Osteoblast (primary cell): Measurements from ENCODE around the gene STRN. TPM values are rescaled to one million over a fixed set of nuclear protein-coding genes. Genes with fewer than 3 reads are reported as not detected.

Experiments used
- DNase-seq: peaks from one replicate; pipeline ENCODE4 v3.0.0; 2011; ENCODE audit warnings: low spot score, mixed read lengths; ENCODE audit not compliant: insufficient read length; ENCODE audit errors: missing footprints
- H2AFZ ChIP-seq: 2 replicates; pipeline ENCODE4 v1.6.0; 2011; ENCODE audit warnings: mild to moderate bottlenecking, low read length
- H3K27ac ChIP-seq: 2 replicates; pipeline ENCODE4 v1.5.1; 2011; ENCODE audit warnings: mild to moderate bottlenecking, low read depth, low read length, moderate library complexity
- H3K27me3 ChIP-seq: 2 replicates; pipeline ENCODE4 v1.6.0; 2012; ENCODE audit warnings: mild to moderate bottlenecking, control low read depth, inconsistent platforms, low read length, moderate library complexity; ENCODE audit not compliant: insufficient read depth
- H3K36me3 ChIP-seq: 2 replicates; pipeline ENCODE4 v1.5.1; 2011; ENCODE audit warnings: mild to moderate bottlenecking, low read length, control low read depth, moderate library complexity; ENCODE audit not compliant: insufficient read depth
- H3K4me1 ChIP-seq: 2 replicates; pipeline ENCODE4 v1.5.1; 2011; ENCODE audit warnings: mild to moderate bottlenecking, low read length, control low read depth, moderate library complexity; ENCODE audit not compliant: insufficient read depth
- H3K4me2 ChIP-seq: 2 replicates; pipeline ENCODE4 v1.6.0; 2011; ENCODE audit warnings: mild to moderate bottlenecking, low read length; ENCODE audit not compliant: insufficient read depth
- H3K4me3 ChIP-seq: fragments of 200-600 bp; sonication (generic); 3 replicates; pipeline ENCODE4 v1.5.1; 2012; ENCODE audit warnings: mild to moderate bottlenecking, low read length, inconsistent platforms; ENCODE audit not compliant: insufficient read depth
- H3K79me2 ChIP-seq: 2 replicates; pipeline ENCODE4 v1.6.0; 2012; ENCODE audit warnings: mild to moderate bottlenecking, low read length, control low read depth, inconsistent platforms; ENCODE audit not compliant: insufficient read depth
- H3K9me3 ChIP-seq: 2 replicates; pipeline ENCODE4 v1.5.1; 2011; ENCODE audit warnings: low read depth, low read length, control low read depth
- H4K20me1 ChIP-seq: 2 replicates; pipeline ENCODE4 v1.6.0; 2012; ENCODE audit warnings: mild to moderate bottlenecking, low read length, control low read depth; ENCODE audit not compliant: insufficient read depth
- total RNA-seq: library from RNA; depleted of rRNA; stranded (reverse); fragments of >200 nt; gene quantifications from 2 replicates; pipeline ENCODE4 v1.2.3, GENCODE V29; 2012
- TF ChIP-seq, protein P1 (sequence below): IDR thresholded peaks from 2 replicates; pipeline ENCODE4 v1.5.1; 2011; ENCODE audit warnings: mild to moderate bottlenecking, low read depth, low read length, moderate library complexity; ENCODE audit errors: extremely low read depth

Gene STRN
- total RNA-seq, 1 donor, result 21.4 TPM

DNA sequence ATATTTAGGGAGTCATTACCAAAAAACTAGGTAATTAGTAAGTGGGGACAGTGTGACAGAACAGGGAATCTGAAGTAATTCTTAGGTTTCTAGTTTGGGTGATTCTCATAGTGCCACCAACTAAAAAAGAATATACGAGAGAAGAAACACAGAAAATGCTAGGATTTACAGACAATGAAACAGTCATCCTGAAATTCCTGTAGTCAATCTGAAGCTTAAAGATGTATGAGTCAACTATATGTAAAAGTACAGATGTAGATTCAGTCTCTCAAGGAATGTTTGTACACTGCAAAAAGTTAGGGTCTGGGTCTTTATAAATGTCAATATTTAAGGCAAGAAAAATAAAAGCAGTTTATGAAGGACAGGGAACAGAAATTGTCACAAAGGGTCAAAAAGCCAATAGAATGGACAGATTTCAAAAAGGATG is 107.0 kb downstream of the STRN start:
- TF ChIP-seq, protein P1, sequence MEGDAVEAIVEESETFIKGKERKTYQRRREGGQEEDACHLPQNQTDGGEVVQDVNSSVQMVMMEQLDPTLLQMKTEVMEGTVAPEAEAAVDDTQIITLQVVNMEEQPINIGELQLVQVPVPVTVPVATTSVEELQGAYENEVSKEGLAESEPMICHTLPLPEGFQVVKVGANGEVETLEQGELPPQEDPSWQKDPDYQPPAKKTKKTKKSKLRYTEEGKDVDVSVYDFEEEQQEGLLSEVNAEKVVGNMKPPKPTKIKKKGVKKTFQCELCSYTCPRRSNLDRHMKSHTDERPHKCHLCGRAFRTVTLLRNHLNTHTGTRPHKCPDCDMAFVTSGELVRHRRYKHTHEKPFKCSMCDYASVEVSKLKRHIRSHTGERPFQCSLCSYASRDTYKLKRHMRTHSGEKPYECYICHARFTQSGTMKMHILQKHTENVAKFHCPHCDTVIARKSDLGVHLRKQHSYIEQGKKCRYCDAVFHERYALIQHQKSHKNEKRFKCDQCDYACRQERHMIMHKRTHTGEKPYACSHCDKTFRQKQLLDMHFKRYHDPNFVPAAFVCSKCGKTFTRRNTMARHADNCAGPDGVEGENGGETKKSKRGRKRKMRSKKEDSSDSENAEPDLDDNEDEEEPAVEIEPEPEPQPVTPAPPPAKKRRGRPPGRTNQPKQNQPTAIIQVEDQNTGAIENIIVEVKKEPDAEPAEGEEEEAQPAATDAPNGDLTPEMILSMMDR, result no peak
- no peaks in the 10 kb centered on the region for H3K27me3 ChIP-seq

DNA sequence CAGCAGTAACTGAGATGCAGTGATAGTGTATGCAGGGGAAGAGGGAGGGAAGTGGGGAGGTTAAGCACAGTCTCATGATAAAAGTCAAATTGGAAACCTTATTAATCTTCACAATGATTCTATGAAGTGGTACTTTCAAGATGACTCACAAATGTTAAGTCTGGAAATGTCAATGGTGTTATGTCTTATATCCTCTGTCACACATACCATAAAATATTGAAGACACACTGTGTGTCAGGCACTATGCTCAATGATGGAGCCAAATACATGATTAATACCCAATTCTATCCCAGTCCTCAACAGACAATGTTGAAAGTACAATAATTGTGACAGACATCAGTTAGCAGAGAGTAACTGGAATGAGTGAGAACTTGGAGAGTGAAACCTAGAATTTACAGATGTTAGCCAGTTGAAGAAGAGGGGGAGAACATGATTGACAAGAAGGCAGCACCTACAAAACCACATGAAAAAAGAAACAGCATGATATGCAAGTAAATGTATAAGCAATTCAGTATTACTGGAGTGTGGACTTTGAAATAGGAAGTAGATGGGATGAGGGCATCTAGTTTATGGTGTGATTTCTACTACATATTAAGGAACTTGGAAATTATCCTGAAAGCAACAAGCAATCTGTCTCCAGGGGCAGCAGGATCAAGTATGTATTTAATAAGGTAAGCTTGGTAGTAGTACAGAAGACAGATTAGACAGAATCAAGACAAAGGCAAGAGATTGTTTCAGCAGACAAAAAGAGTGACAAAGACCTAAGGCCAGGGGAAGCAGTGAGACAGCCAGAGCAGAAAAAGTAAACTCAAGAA is 107.6 kb downstream of the STRN start:
- H3K4me2 ChIP-seq, result no peak overlapping the region
- H3K4me1 ChIP-seq, result no peaks in the 10 kb centered on the region
- no peaks in the 10 kb centered on the region for H3K79me2 ChIP-seq
- TF ChIP-seq, protein P1, result no peak
- no peaks in the 10 kb centered on the region for H4K20me1 ChIP-seq
- peaks cover 14% of the 10 kb centered on the region for H3K36me3 ChIP-seq
- no peak overlapping the region for H2AFZ ChIP-seq
- H3K27ac ChIP-seq, result no peak overlapping the region
- no peak for DNase-seq
- no peak overlapping the region for H3K4me3 ChIP-seq
- no peaks in the 10 kb centered on the region for H3K9me3 ChIP-seq
- no peaks in the 10 kb centered on the region for H3K27me3 ChIP-seq

More for the DNA sequence above, 107.0 kb downstream of the STRN start:
- Histone ChIP-seq H2AFZ (no peak overlapping the region), H4K20me1 (no peaks in the 10 kb centered on the region), H3K4me1 (no peaks in the 10 kb centered on the region), H3K4me2 (no peak overlapping the region), H3K79me2 (no peaks in the 10 kb centered on the region), H3K9me3 (no peaks in the 10 kb centered on the region), H3K4me3 (no peak overlapping the region), H3K27ac (no peak overlapping the region), H3K36me3 (peaks cover 14% of the 10 kb centered on the region)
- peak; percentile 73 for DNase-seq

DNA sequence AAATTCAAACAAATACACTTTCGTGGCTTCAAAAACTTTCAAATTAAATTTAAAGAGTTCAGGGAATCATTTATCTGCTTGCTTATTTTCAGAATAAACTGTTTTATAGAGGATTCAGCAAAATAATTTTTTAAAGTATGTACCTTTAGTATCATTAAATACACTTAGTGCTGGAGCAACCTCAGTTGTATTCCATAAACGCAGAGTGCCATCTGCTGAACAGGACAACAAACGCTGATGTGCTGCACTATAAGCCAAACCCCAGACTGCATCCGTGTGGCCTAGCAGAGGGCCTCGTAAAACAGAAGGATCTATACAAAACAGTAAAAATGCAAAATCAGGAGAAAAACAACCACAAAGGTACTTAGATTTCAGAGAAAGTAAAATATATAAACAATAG is 108.6 kb downstream of the STRN start:
- H2AFZ ChIP-seq, result no peak overlapping the region
- peaks cover 14% of the 10 kb centered on the region for H3K36me3 ChIP-seq
- H3K79me2 ChIP-seq, result no peaks in the 10 kb centered on the region
- no peak for DNase-seq
- no peak overlapping the region for H3K4me2 ChIP-seq
- TF ChIP-seq, protein P1, result no peak
- H3K9me3 ChIP-seq, result no peaks in the 10 kb centered on the region
- no peaks in the 10 kb centered on the region for H4K20me1 ChIP-seq
- no peaks in the 10 kb centered on the region for H3K4me1 ChIP-seq
- H3K27ac ChIP-seq, result no peak overlapping the region
- H3K4me3 ChIP-seq, result no peak overlapping the region
- H3K27me3 ChIP-seq, result no peaks in the 10 kb centered on the region

DNA sequence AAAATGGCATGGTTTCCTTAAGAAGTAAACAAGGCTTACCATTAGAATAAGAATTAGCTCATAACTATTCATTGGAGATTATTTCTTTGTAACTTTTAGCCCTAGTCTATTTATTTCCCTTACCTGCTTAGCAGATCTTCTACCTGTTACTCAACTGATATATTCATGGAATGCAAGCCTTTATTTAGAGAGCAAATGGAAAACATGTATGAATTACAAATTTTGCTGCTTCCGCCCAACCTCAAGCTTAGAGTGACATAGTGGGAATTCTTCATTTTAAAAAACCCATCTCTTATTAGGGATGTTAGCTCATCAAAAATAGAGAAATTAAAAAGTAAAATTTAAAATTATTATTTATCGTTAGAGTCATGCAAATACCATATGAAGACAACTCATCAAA is 110.9 kb downstream of the STRN start:
- no peaks in the 10 kb centered on the region for H3K79me2 ChIP-seq
- H3K4me1 ChIP-seq, result no peaks in the 10 kb centered on the region
- H3K4me2 ChIP-seq, result no peak overlapping the region
- H3K4me3 ChIP-seq, result no peak overlapping the region
- H4K20me1 ChIP-seq, result no peaks in the 10 kb centered on the region
- H3K9me3 ChIP-seq, result no peaks in the 10 kb centered on the region
- H3K27ac ChIP-seq, result no peak overlapping the region
- TF ChIP-seq, protein P1, result no peak
- peaks cover 16% of the 10 kb centered on the region for H3K36me3 ChIP-seq
- DNase-seq, result no peak
- no peak overlapping the region for H2AFZ ChIP-seq
- no peaks in the 10 kb centered on the region for H3K27me3 ChIP-seq
